Effector CD4-positive, alpha-beta T cell (primary cell): ENCODE measurements around the gene SMAD3.

Experiments used
- DNase-seq: peaks from one replicate; pipeline ENCODE4 v3.0.0-alpha.2; 2020

Gene SMAD3

DNA sequence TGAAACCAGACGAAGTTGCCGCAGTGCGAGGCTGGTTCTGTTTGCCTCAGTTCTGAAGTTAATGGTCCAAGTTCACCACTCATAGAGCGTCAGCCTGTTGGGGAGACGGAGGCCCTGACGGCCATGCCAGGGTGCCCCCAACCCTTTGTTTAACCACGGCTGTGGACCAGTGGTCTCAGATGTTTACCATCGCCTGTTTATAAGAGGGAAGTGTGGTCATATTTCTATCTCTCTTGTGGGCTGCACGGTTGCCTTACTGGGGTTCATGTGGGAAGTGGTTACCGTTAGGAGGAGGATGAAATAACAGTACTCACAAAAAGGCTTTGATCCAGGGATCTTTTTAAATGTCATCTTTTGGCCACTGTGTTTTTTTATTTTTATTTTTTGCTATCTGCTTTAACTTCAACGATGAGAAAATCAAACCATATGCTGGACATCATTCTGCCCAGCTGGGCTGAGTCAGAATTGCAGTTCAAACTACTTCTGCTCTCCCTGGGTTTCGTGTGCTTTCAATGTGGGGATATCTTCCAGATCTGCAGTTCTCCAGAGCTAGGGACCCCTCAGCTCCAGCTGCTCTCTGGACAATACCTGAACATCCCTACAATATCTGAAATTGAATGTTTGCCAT is 17.8 kb downstream of the SMAD3 start:
- no peak for DNase-seq

DNA sequence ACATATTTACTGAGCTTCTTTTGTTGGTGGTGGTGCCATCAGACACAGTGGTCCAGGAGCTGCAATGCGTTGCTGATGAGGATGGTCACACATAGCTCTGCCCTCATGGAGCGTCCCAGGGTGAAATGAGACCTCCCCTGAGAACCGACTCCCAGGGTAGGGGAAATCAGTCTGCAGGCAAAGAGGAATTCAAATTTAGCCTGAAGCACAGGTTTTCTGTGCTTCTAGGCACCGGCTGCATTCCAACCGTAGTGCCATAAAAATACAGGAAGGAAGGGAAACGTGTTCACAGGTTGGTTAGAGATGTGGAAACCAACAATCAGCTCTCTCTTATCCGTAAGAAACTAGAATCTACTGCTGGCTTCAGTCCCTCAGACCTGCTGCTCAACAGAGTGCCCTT is 19.2 kb downstream of the SMAD3 start:
- no peak for DNase-seq

DNA sequence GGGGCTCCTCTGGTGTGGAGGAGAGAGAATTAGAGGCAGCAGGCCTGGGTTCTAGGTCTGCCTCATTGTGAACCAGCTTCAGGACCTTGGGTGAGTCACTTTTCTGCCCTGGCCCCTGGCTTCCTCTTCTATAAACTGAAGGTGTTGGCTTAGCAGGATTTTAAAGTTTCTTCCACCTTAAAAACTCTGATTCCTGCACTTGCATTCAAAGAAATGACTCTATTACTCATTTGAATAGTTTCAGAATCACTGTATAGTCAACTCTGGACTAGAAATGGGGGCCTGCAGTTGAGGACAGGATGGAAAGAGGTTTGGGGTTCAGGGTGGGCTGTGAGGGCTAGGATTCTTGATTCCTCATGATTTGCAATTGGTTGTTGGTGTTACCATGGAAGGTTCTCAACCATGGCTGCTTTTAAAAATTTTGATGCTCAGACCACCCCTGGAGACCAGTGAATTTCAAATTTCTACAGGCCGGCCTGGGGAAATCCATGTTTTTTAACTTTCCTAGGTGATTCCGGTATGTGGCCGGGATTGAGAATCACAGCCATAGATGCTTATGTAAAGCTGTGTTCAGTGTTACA is 19.9 kb downstream of the SMAD3 start:
- DNase-seq, result no peak

DNA sequence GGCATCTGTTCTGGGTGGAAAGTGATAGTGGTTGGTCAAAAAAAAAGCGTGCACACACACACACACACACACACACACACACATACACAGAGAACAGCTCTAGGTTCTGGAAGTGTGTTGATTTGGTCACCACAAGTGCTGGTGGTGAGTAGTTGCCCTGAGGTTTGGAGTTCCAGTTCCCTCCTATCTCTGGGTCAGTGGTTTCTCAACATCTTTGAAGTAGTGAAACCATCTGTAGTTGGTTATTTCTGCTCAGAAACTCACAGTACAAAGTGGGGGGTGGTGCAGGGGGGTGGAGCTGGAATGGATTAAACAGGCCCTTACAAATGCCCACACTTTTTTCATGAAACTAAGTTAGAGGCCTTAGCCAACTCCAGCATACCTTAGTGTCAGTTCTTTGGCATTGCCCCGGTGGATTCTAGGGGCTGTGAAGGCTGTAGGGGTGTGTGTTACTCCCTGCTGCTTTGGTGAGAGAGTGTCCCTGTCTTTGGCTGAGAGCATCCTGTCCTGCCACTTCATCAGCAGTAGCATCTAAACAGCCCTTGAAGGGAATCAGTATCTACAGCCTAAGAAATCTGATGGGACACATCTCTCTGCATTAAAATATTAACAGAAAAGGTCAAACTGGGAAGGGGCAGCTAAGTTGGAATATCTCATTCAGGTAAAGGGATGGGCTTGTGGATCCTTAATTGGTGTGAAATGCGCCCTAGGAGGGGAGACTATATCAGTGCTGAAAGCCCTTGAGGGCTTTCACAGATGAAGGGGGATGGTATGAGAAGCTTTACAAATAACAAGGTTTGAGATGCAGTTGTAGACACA is 20.6 kb downstream of the SMAD3 start:
- no peak for DNase-seq

DNA sequence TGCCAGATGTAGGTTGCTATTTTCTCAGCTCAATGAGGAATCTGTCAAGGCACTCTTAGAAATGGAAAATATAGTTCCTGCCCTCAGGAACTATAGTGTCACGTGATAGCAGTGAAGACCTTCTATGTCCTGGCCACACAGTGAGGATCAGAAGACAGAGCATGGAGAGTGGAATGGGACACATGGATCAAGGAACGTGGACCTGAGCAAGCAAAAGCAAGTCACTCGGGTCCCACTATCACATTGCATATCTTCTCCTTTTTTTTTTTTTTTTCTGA is 21.2 kb downstream of the SMAD3 start:
- no peak for DNase-seq

DNA sequence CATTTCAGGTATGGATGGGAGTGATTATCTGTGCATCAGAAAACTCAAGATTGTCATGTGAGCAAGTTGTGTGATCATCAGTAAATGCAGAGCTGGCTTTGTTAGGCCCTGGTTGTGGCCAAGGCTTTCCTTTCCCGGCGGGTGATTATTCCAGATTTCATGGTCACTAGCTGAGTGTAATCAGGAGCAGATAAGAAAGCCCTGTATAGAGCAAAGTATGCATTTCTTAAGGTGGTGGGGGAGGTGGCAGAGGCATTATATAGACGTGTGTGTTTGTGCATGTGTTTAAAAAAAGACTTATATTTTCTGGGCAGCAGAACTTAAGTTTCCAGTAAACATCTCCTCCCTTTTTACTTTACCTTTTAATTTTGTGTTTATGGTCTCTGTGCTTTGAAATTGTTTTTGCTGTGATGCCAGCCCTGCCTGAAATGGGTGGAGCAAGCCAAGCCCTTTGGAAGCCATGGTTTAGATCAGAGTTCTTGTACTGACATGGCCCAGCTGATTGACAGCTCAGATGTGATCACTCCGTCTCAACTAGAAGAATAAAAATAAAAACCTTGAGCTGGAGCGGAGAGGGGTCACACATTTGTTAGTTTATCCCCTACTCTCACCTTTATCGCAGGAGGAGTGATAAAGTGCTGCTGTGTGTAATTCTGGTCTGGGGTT is 22.2 kb downstream of the SMAD3 start:
- DNase-seq, result no peak

DNA sequence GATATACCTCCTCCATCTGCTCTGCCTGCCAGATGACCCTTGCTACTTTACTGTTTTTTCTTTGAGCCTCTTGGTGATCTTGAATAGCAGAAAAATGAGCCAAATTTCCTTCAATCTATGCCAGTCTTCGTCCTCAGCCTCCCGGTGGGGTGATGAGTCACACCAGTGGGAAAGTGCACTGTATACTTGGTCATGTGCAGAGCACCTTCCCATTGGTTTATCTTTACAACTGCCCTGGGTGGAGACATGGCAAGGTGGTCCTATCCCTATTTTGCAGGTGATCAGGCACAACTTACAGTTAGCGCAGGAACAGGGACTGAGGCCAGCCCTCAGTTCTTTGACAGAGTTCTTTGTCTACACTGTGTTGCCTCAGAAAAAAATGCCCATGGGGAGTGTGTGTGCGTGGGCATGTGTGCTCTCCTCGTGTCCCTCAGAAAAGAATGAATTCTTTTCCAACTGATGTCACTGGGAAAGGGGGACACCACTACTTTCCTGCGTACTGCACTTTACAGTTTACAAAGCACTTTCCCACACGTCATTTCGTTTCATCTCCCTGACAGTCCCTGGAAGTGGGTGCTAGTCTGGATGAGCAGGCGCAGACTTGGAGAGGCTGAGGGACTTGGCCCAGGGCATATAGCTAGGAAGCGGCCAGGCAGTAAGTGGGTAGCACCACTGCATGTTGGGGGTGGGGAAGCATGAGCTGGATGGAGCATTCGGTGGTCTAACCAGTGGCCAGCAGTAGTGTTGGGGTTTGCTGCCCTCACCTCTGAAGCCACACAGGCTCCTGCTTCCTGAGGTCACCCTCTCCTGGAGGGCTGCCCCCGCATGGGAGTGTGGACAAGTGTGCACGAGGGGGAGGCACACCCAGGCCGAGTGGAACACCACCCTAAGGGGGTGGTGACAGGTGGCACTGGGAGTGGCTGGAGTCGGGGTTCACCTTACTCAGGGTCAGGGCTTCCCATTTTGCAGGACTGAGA is 24.1 kb downstream of the SMAD3 start:
- no peak for DNase-seq

DNA sequence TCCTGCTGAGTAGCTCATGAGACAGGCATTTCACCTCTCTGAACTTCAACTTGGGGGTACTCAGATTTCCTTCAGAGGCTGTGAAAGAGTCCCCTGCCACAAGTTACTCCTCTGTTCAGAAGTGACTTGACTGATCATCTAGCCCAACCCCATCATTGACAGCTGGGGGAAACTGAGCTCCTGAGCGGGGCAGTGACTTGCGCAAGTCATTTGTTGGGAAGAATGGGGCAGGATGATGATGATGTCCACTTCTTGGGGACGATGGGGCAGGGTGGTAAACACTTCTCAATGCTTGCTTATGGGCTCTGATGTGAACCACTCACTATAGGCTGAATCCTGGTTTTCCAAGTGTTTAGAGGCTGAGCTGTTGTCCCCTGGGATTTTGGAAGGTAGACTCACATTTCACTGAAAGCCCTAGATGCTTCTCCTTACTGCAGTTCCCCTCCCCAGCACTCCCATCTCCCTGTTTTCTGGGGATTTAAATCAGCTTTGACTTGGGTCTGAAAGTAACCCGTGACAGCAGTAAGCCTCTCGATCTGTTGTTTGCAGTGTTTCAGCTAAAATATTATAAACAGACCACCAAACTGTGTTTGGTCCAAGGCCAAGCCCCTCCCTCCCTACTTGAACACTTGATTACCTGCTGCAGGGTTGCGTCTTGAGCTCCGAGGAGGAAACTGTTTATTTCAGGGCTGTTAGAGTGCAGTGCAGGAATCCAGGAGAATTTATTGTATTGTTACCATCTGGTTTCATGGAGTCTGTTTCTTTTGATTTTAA is 25.1 kb downstream of the SMAD3 start:
- no peak for DNase-seq

DNA sequence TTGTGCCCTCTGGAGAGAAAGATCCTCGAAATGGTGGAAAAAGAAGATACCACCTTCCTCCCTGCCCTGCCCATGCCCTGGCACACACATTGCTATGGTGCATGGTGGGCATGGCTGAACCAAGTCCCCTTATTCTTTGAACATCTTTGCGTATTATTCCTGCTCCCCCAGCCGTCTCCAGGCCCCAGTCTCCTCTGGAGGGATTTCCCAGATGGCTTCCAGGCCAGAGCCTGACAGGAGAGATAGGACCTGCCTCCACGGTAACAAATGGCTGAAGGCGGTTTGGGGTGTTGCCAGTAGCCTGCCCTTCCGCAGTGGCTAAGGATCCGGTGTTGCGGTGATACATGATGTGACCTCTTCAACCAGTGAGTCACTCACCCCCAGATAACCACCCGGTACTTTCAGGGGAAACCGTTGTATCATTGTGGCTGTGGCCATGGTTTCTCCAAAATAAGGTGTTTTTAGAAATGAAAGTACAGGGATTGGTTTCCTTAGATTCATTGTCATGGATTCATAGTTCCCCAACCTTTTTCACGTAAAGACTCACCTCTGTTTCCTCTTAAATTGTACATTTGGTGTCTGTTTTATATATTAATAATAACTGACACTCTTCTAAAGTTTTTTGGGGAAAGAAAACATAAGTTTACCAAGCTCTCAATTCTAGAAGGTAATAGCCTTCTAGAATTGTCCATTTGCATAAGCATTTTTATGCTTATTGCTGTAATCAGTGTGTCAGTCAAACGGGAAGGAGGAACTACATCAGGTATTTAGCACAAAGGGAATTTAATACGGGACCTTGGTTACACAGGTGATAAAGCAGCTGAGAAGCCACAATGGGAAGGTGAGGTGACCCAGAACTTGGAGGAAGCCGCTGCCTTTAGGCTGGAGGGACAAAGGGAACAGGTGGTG is 25.9 kb downstream of the SMAD3 start:
- peak; percentile 63 for DNase-seq

DNA sequence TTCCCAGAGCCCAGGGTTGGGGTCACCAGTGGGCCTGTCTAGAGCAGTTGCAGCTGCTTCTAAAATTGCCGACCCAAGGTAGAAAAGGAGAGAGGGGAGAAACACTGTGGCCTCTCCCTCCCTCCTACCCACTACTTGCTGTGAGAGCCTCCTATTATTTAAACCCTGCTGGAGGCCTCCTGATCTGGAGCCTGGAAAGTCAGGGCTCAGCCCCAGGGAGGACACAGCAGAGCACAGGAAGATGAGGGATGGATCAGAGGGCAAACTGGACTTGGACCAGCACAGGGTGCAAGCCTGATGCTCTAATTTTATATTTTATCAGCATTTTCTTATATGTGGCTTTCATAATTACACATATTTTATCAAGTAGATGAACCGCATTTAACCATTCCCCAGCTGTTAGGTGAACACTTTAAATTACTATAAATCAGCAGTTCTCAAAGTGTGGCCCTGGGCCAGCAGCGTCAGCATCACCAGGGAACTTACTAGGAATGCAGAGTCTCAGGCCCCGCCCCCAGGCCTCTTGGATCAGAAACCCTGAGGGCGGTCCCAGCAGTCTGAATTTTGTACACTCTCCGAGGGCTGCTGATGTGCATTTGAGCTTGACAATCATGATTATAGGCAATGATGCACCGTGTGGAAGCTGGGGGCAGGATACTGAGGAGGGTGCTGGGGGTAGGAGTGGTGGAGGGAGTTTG is 26.7 kb downstream of the SMAD3 start:
- no peak for DNase-seq

DNA sequence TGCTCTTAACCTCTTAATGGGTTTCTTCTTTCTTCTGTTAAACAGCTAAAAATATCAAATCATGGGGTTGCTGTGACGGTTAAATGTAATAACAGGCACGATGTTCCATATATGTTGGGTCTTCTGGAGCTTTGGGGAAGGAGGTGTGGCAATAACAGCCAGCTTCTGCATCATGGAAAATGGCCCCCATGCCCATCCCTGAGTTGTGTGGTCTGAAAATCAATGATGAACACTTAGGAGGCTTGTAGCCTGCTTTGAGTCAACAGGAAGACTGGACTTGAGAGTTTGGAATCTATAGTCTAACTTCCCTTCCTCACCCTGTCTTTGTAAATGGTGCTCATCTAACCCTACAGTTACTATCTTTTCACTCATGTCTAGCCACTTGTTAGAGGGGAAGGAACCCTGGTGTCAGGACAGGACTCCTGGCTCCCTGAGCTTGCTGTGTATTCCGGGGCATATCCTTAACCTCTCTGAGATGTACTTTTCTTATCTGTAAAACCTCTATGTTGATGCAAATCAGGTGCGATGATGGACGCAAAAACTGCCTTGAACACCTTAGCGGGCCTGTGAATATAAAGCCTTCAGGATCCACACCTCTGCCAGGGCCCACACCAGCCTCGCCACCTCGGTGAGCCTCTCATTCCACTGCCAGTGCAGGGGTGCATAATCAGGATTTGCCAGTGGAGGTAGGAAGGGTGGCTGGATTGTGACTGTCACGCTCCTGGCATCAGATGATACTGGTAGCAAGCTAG is 27.5 kb downstream of the SMAD3 start:
- no peak for DNase-seq

DNA sequence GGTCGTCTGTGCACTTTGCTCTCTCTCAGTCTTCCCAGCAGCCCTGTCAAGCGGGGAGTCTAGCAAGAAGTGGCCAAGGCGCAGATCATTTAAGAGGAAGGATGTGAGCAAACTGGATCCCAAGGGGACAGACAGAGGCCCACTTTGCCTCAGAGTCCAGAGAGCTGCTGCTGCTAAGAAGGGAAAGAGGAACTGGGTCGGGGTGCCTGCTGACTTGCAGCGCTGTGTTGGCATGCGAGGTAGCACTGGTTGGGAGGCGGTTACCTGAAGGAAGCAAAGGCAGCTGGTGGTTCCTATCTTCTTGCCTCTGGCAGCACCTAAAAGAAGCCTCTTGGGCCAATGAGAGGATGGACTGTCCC is 28.1 kb downstream of the SMAD3 start:
- no peak for DNase-seq

DNA sequence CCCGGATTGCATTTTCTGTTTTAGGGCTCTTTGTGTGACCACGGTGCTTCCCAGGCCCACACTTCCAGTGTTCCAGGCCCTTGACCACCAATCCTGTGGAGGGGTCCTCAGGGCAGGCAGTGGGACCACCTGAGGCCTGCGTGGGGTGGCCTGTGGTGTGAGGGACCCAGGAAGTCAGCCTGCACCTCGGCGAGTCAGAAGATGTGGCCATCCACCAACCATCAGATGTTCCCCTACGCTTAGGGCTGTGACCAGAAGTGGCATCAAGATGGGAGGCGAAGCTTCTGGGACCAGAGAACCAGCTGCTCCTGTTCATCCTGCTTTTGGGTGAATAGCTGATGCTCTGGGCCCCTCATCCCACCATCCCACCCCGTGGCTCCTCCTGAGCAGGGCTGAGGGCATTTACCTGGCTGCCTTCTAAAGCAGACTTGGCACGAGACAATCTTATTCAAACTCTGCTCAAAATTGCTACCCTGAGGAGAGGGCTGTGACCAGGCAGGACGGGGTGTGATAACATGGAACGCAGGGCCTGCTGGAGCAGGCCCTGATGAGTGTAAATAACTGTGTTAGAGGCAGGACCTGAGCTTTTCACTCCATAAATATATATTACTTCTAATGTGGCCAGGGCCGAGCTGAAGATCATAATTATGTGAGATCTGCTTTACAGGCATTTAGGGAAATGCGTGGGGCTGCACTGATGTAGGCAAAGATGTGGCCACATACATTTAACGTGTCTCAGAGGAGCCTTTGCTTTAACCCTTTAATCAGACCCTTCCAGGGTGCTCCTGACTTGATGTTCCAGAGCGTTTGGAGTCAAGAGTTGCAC is 28.8 kb downstream of the SMAD3 start:
- no peak for DNase-seq

DNA sequence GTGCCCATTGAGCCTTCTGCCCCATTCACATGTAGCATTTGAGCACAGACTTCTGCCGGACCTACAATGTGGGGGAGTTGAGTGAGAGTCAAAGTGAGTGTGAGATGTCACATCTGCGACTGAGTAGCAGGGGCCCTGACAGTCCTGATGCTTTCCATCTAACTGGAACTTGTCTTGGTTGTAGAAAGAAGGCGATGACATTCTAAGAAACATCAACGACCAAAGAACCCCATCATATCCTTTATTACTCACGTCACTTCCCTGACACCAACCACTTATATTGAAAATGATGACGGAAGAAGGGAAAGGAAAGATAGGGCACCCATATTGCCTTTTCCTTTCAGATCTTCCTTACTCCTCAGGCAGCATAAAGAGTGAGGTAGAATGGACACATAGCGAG is 30.5 kb downstream of the SMAD3 start:
- no peak for DNase-seq

DNA sequence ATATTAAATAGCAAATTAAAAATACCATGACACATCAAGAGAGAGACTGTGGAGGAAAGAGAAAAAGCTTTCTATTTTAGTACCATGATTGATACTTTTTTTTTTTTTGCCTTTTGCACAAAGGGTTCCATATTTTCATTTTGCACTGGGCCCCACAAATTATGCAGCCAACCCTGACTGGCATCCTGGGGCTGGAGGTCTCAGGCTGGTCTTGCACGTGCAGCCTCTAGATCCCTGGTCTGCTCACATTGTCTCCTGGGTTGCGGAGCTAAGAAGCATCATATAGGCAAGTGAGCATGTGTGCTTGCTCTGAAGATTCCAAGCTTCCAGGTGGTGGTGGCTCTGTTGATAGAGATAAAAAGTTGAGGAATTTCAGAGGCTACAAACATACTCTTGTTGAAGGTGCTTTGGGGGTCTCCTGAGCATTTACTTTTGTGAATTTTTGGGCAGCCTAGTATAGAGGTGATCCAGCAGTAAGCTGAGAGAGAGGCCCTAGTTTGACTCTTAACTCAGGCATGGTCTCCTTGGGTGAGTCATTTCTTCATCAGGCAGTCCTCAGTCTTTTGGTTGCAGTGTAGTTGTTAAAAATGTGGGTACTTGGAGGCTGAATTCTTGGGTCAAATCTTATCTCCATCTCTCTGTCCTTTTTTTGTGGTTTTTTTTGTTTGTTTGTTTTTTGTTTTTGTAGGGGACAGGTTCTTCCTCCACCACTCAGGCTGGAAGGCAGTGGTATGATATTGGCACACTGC is 31.3 kb downstream of the SMAD3 start:
- no peak for DNase-seq

DNA sequence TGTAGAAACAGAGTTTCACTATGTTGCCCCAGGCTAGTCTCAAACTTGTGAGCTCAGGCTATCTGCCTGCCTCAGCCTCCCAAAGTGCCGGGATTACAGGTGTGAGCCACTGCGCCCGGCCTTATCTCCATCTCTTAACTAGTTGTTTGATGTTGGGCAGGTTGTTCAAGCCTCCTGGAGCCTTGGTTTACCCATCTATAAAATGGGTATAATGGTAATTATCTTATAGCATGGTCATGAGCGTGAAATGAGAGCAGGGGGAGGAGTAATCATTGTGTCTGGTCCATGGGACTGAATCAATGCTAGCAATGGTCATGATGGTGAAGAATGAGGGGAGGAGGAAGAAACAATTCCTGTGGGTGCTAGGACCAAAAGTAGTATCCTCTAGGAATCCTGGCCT is 32.0 kb downstream of the SMAD3 start:
- no peak for DNase-seq

DNA sequence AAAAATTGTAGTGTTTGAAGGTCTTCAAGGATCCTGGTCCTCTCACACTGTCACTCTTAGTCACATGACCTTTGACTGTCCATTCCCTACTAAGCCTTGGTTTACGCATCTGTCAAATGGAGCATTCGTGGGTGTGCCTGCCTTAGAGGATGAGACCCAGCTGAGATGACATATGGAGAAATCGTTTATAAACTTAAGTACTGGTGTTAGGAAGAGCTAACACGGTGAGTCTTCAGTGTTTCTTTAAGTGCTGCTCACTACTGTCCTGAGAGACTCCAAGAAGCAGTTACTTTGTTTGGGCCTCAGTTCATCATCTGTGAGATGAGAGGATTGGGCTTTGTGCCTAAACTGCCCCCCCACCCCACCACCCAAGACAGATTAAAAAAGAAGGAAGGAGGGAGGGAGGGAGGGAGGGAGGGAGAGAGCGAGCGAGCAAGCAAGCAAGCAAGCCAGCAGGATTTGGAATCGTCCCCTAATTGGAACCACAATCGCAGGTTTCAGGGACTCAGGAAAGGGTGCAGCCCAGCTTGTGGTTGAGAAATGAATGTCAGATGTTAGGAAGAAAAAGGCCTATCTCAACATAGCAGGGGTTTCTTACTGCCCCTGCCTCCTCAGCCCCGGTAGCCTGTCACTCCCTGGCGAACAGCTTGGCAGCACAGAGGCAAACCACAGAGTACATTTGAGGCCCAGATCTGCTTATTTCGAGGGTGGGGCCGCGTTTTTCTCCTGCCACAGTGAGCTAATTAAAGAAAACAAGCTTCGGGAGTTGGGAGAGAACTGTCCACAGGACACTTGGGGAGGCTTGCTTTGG is 32.7 kb downstream of the SMAD3 start:
- DNase-seq, result no peak
